Measurements from ENCODE around the gene IL2RA.

- TF ChIP-seq POLR2A (IDR thresholded peaks at IDR 0.05) (no peak), CTCF (IDR thresholded peaks at IDR 0.05) (no peak)
These were observed 38.2 kb upstream of the IL2RA start for GRCh38 chr10:6100370-6100769.
